HL-60 (cell line): ENCODE data around the gene PRPSAP2.

ENCODE experiments used
- GABPA ChIP-seq: IDR thresholded peaks from 2 replicates; pipeline ENCODE4 v1.6.1; 2012; ENCODE audit warnings: low read depth
- POLR2AphosphoS5 ChIP-seq: IDR thresholded peaks from 2 replicates; pipeline ENCODE4 v1.6.1; 2012; ENCODE audit warnings: low read depth
- SPI1 ChIP-seq: IDR thresholded peaks from 2 replicates; pipeline ENCODE4 v1.6.1; 2012; ENCODE audit warnings: low read depth, mild to moderate bottlenecking, borderline replicate concordance
- TF ChIP-seq, protein P1 (sequence below): IDR thresholded peaks from one replicate; pipeline ENCODE4 v1.5.1; 2011; ENCODE audit warnings: low read length, control low read depth, inconsistent platforms; ENCODE audit not compliant: insufficient read depth
- TF ChIP-seq, protein P2 (sequence below): IDR thresholded peaks from 2 replicates; pipeline ENCODE4 v1.6.1; 2012; ENCODE audit warnings: low read depth; ENCODE audit not compliant: insufficient replicate concordance

DNA sequence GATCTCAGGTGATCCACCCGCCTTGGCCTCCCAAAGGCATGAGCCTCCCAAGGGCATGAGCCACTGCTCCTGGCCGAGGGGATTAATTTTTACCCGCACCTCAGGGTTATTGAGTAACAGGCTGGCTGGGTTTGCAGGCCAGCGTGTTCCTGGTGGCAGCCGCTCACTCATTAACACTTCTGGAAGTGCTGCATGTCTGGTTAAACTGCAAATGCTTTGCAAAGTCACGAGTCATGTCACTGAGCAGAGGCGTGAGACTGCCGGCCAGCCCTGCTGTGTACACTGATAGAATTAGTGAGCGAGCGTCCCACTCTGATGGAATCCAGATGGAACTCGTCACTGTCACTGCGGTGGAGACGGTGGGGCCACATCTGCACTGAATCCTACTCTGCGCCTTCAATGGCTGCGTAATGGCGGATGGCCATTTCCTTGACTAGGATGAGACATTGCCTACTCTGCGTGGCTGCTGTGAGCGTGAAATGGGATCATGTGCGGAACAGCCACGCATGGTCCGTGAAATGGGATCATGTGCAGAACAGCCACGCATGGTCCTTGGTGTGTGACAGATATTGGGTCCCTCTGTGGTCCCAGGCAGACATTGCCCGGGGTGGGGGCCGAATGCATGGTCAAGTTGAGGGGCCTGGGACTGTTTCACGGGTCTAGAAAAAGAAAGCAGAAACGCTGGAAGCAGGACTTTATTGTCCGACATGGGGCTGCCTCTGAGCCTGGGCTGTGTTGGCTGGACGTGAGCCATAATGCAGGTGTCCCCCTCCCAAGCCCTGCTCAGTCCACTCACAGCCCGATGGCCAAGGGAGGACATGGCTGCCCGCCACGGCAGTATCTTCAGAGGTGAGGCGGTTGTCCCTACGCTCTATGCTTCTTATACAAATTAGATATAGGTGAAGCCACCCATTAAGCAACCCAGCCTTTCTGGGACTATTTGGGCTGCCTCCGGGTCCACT lies 93.3 kb downstream of the PRPSAP2 start:
- TF ChIP-seq, protein P1, sequence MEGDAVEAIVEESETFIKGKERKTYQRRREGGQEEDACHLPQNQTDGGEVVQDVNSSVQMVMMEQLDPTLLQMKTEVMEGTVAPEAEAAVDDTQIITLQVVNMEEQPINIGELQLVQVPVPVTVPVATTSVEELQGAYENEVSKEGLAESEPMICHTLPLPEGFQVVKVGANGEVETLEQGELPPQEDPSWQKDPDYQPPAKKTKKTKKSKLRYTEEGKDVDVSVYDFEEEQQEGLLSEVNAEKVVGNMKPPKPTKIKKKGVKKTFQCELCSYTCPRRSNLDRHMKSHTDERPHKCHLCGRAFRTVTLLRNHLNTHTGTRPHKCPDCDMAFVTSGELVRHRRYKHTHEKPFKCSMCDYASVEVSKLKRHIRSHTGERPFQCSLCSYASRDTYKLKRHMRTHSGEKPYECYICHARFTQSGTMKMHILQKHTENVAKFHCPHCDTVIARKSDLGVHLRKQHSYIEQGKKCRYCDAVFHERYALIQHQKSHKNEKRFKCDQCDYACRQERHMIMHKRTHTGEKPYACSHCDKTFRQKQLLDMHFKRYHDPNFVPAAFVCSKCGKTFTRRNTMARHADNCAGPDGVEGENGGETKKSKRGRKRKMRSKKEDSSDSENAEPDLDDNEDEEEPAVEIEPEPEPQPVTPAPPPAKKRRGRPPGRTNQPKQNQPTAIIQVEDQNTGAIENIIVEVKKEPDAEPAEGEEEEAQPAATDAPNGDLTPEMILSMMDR = no peak
- TF ChIP-seq, protein P2, sequence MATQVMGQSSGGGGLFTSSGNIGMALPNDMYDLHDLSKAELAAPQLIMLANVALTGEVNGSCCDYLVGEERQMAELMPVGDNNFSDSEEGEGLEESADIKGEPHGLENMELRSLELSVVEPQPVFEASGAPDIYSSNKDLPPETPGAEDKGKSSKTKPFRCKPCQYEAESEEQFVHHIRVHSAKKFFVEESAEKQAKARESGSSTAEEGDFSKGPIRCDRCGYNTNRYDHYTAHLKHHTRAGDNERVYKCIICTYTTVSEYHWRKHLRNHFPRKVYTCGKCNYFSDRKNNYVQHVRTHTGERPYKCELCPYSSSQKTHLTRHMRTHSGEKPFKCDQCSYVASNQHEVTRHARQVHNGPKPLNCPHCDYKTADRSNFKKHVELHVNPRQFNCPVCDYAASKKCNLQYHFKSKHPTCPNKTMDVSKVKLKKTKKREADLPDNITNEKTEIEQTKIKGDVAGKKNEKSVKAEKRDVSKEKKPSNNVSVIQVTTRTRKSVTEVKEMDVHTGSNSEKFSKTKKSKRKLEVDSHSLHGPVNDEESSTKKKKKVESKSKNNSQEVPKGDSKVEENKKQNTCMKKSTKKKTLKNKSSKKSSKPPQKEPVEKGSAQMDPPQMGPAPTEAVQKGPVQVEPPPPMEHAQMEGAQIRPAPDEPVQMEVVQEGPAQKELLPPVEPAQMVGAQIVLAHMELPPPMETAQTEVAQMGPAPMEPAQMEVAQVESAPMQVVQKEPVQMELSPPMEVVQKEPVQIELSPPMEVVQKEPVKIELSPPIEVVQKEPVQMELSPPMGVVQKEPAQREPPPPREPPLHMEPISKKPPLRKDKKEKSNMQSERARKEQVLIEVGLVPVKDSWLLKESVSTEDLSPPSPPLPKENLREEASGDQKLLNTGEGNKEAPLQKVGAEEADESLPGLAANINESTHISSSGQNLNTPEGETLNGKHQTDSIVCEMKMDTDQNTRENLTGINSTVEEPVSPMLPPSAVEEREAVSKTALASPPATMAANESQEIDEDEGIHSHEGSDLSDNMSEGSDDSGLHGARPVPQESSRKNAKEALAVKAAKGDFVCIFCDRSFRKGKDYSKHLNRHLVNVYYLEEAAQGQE = no peak
- no peak for TF ChIP-seq POLR2AphosphoS5
- TF ChIP-seq GABPA = no peak
- no peak for TF ChIP-seq SPI1
